Right renal pelvis (tissue), 4 donors: Measurements from ENCODE around the gene STPG1. TPM values are rescaled to one million over a fixed set of nuclear protein-coding genes. Genes with fewer than 3 reads are reported as not detected.

ENCODE experiments used
- DNase-seq, 4 donors: peaks; one replicate each; pipeline ENCODE4 v3.0.0-alpha.2; 2013; ENCODE audit warnings: low read depth in 4 of 4, low spot score in 3 of 4, missing footprints in 1 of 4
- polyA plus RNA-seq, 4 donors: library from polyadenylated mRNA; unstranded; fragments of 120-200 nt; gene quantifications; one replicate each; pipeline ENCODE4 v1.2.1, GENCODE V29; 2013; ENCODE audit not compliant: insufficient read length in 4 of 4

Gene STPG1
- polyA plus RNA-seq, 4 donors: 10.3 to 13.6 (median 12.1) TPM

GRCh38 chr1:24400065-24400464, 13.5 kb downstream of the STPG1 start:
- DNase-seq: no peak

GRCh38 chr1:24393892-24394291, 19.7 kb downstream of the STPG1 start:
- DNase-seq: no peak

GRCh38 chr1:24392982-24393650, 20.5 kb downstream of the STPG1 start:
- DNase-seq: no peak

GRCh38 chr1:24392604-24392946, 21.0 kb downstream of the STPG1 start:
- no peak for DNase-seq

- no peak for DNase-seq
These were observed 21.5 kb downstream of the STPG1 start for GRCh38 chr1:24391882-24392603.

GRCh38 chr1:24390924-24391782, 22.4 kb downstream of the STPG1 start:
- peak in 1 of 4 donors; percentile 70 for DNase-seq

GRCh38 chr1:24389231-24389678, 24.3 kb downstream of the STPG1 start:
- DNase-seq: no peak

- no peak for DNase-seq
These were observed 25.2 kb downstream of the STPG1 start for GRCh38 chr1:24388331-24388885.

- DNase-seq: no peak
These were observed 25.9 kb downstream of the STPG1 start for GRCh38 chr1:24387636-24388175.

- no peak for DNase-seq
These were observed 26.7 kb downstream of the STPG1 start for GRCh38 chr1:24386931-24387330.

GRCh38 chr1:24386241-24386640, 27.3 kb downstream of the STPG1 start:
- DNase-seq: no peak

- DNase-seq: no peak
These were observed 28.2 kb downstream of the STPG1 start for GRCh38 chr1:24385160-24385940.

GRCh38 chr1:24384251-24385090, 29.1 kb downstream of the STPG1 start:
- no peak for DNase-seq

- no peak for DNase-seq
These were observed 30.1 kb downstream of the STPG1 start for GRCh38 chr1:24383381-24383940.

GRCh38 chr1:24382165-24382577, 31.4 kb downstream of the STPG1 start:
- DNase-seq: no peak

- no peak for DNase-seq
These were observed 32.3 kb downstream of the STPG1 start for GRCh38 chr1:24381256-24381655.

- no peak for DNase-seq
These were observed 33.1 kb downstream of the STPG1 start for GRCh38 chr1:24380508-24380907.

- DNase-seq: no peak
These were observed 33.8 kb downstream of the STPG1 start for GRCh38 chr1:24379733-24380315.
